K562 (cell line): ENCODE data around the gene MRPS15. TPM values are rescaled to one million over a fixed set of nuclear protein-coding genes. Genes with fewer than 3 reads are reported as not detected.

Experiments used
- DMBX1 ChIP-seq: fragments of 250-450 bp; sonication (Bioruptor Pico); IDR thresholded peaks from 2 replicates; pipeline ENCODE4 v1.8.0; 2022; ENCODE audit warnings: inconsistent platforms, mild to moderate bottlenecking, moderate library complexity, borderline replicate concordance
- FOXM1 ChIP-seq, 2 experiments: fragments of 450-650 bp in 1 of 2; sonication (generic) in 1 of 2; formaldehyde crosslinking in 1 of 2; IDR thresholded peaks; 2 replicates each; pipeline versions ENCODE4 v1.6.1 to v1.9.0; 2017 to 2022; ENCODE audit warnings: low read depth in 2 of 2, mild to moderate bottlenecking in 2 of 2, missing genetic modification reagents in 1 of 2, moderate library complexity in 1 of 2
- FOXP1 ChIP-seq: sonication (generic); formaldehyde crosslinking; IDR thresholded peaks from 2 replicates; pipeline ENCODE4 v1.8.0; 2022; ENCODE audit warnings: mild to moderate bottlenecking, missing genetic modification reagents
- GTF2B ChIP-seq: IDR thresholded peaks from 2 replicates; pipeline ENCODE4 v1.6.1; 2011; ENCODE audit not compliant: insufficient read length; ENCODE audit errors: extremely low read depth
- IRF9 ChIP-seq: fragments of 450-650 bp; IDR thresholded peaks from 2 replicates; pipeline ENCODE4 v1.6.1; 2016; ENCODE audit warnings: missing biosample characterization, missing genetic modification characterization
- KAT7 ChIP-seq: sonication (generic); formaldehyde crosslinking; IDR thresholded peaks from 2 replicates; pipeline ENCODE4 v1.8.0; 2022; ENCODE audit warnings: missing genetic modification reagents, mild to moderate bottlenecking, borderline replicate concordance
- MAX ChIP-seq: sonication (generic); formaldehyde crosslinking; IDR thresholded peaks from 2 replicates; pipeline ENCODE4 v1.9.0; 2022; ENCODE audit warnings: mild to moderate bottlenecking, missing genetic modification reagents
- MTF1 ChIP-seq: fragments of 250-450 bp; sonication (Bioruptor Pico); IDR thresholded peaks from 2 replicates; pipeline ENCODE4 v1.9.0; 2021; ENCODE audit warnings: moderate library complexity, mild to moderate bottlenecking, inconsistent platforms, borderline replicate concordance
- TCF7 ChIP-seq: sonication (generic); IDR thresholded peaks from 2 replicates; pipeline ENCODE4 v1.6.1; 2016; ENCODE audit warnings: antibody characterized with exemption, borderline replicate concordance
- UBTF ChIP-seq, 2 experiments: IDR thresholded peaks; 2 replicates each; pipeline ENCODE4 v1.6.1; 2012; ENCODE audit warnings: improper control_type of control experiment in 2 of 2, low read depth in 2 of 2, low read length in 2 of 2, borderline replicate concordance in 1 of 2
- ZNF274 ChIP-seq: IDR thresholded peaks from 2 replicates; pipeline ENCODE4 v1.6.1; 2011; ENCODE audit warnings: low read depth, mild to moderate bottlenecking, low read length, moderate library complexity, borderline replicate concordance
- ZNF277 ChIP-seq: fragments of 250-450 bp; sonication (Bioruptor Pico); IDR thresholded peaks from 2 replicates; pipeline ENCODE4 v1.8.0; 2022; ENCODE audit warnings: inconsistent platforms, mild to moderate bottlenecking, moderate library complexity, borderline replicate concordance
- ZNF280B ChIP-seq: fragments of 250-450 bp; sonication (Bioruptor Pico); IDR thresholded peaks from 2 replicates; pipeline ENCODE4 v1.5.1; 2021; ENCODE audit warnings: mild to moderate bottlenecking
- ZNF518B ChIP-seq: fragments of 250-450 bp; sonication (Bioruptor Pico); IDR thresholded peaks from 2 replicates; pipeline ENCODE4 v1.5.0; 2021; ENCODE audit warnings: mild to moderate bottlenecking, moderate library complexity
- polyA plus RNA-seq, 8 experiments: library from polyadenylated mRNA; depleted of rRNA in 4 of 8; stranded (reverse) in 5 of 8; unstranded in 3 of 8; fragments of >200 nt; fragmentation: Nextera tagmentation in 2 of 8; fragmentation: Illumina TruSeq in 1 of 8; extraction: Ambion mirVana in 2 of 8; extraction: Trizol in 1 of 8; gene quantifications; 2 replicates each; pipeline versions ENCODE4 v1.2.1 to v1.2.3, GENCODE V29; 2011 to 2014; ENCODE audit warnings: inconsistent platforms in 1 of 8, missing spikeins in 1 of 8
- total RNA-seq, 7 experiments: library from RNA; depleted of rRNA in 6 of 7; stranded (reverse); fragments of >200 nt in 6 of 7; fragmentation: Illumina TruSeq in 2 of 7; extraction: Trizol in 2 of 7; gene quantifications; 2 replicates each; pipeline versions ENCODE4 v1.2.1 to v1.2.3, GENCODE V29; 2011 to 2021; ENCODE audit warnings: low replicate concordance in 1 of 7

Gene MRPS15
- total and polyA plus RNA-seq, 9 of the 15 experiments (the other 6 are each of a cell fraction or from before 2014, with no cell fraction given): 62.9 to 286 (median 149) TPM

GRCh38 chr1:36420836-36421317 is 43.3 kb downstream of the MRPS15 start (continued):
- TF ChIP-seq MTF1 (no peak), ZNF280B (CRISPR knock-in tag) (no peak), IRF9 (tag) (no peak), KAT7 (CRISPR knock-in tag) (no peak), ZNF274 (no peak), DMBX1 (CRISPR knock-in tag) (no peak), FOXM1 (IDR thresholded peaks at IDR 0.05; ENCODE audit: low read depth) (no peak), FOXM1 (CRISPR knock-in tag; IDR thresholded peaks at IDR 0.05; ENCODE audit: low read depth) (no peak), ZNF277 (CRISPR knock-in tag) (no peak), TCF7 (no peak), MAX (no peak), FOXP1 (CRISPR knock-in tag) (no peak), GTF2B (no peak), UBTF (IDR thresholded peaks at IDR 0.05; ENCODE audit: borderline replicate concordance in 1 of 2, low read depth in 2 of 2, low read length in 2 of 2) (no peak), ZNF518B (CRISPR knock-in tag) (no peak)
